Neural progenitor cell (in vitro differentiated cells): Measurements from ENCODE around the gene CXCL17. TPM values are rescaled to one million over a fixed set of nuclear protein-coding genes. Genes with fewer than 3 reads are reported as not detected.
A peak's percentile ranks its signal among the peaks of the same experiment; 100 is the strongest.

ENCODE experiments used
- DNase-seq: peaks from one replicate; pipeline ENCODE4 v3.0.0-alpha.2; 2016; ENCODE audit warnings: low spot score
- H2AFZ ChIP-seq: fragments of 200-600 bp; sonication (generic); replicated peaks from 2 replicates; pipeline ENCODE4 v1.6.1; 2016; ENCODE audit warnings: antibody characterized with exemption
- H3F3A ChIP-seq: fragments of 200-600 bp; sonication (generic); 2 replicates; pipeline ENCODE4 v1.6.1; 2016; ENCODE audit warnings: antibody characterized with exemption, low read depth
- H3K27ac ChIP-seq: fragments of 200-600 bp; sonication (generic); 2 replicates; pipeline ENCODE4 v1.5.1; 2016; ENCODE audit warnings: mild to moderate bottlenecking
- H3K27me3 ChIP-seq: fragments of 200-600 bp; sonication (generic); 2 replicates; pipeline ENCODE4 v1.6.1; 2016; ENCODE audit warnings: mild to moderate bottlenecking, moderate library complexity
- H3K36me3 ChIP-seq: fragments of 200-600 bp; sonication (generic); 2 replicates; pipeline ENCODE4 v1.5.1; 2016
- H3K4me1 ChIP-seq: fragments of 200-600 bp; sonication (generic); 2 replicates; pipeline ENCODE4 v1.6.1; 2016; ENCODE audit warnings: mixed run types
- H3K4me2 ChIP-seq: fragments of 200-600 bp; sonication (generic); 2 replicates; pipeline ENCODE4 v1.6.1; 2016
- H3K4me3 ChIP-seq: fragments of 200-600 bp; sonication (generic); 2 replicates; pipeline ENCODE4 v1.5.1; 2016
- H3K79me2 ChIP-seq: fragments of 200-600 bp; sonication (generic); 2 replicates; pipeline ENCODE4 v1.6.1; 2016; ENCODE audit warnings: low read depth
- H3K9ac ChIP-seq: fragments of 200-600 bp; sonication (generic); 2 replicates; pipeline ENCODE4 v1.6.1; 2016
- H3K9me3 ChIP-seq: fragments of 200-600 bp; sonication (generic); 2 replicates; pipeline ENCODE4 v1.5.1; 2016; ENCODE audit warnings: low read depth
- H4K20me1 ChIP-seq: fragments of 200-600 bp; sonication (generic); 2 replicates; pipeline ENCODE4 v1.6.1; 2016; ENCODE audit warnings: low read depth
- H3K27ac Mint-ChIP-seq: 3 replicates; pipeline ENCODE4 v1.8.0; 2021; ENCODE audit warnings: mixed read lengths
- H3K27me3 Mint-ChIP-seq: 2 replicates; pipeline ENCODE4 v1.8.0; 2022; ENCODE audit warnings: low read depth, mild to moderate bottlenecking, inconsistent platforms, moderate library complexity, mixed read lengths; ENCODE audit not compliant: insufficient read depth
- H3K36me3 Mint-ChIP-seq: 3 replicates; pipeline ENCODE4 v1.8.0; 2021; ENCODE audit warnings: mixed read lengths
- H3K4me1 Mint-ChIP-seq: 3 replicates; pipeline ENCODE4 v1.8.0; 2021; ENCODE audit warnings: mixed read lengths
- H3K4me3 Mint-ChIP-seq: 3 replicates; pipeline ENCODE4 v1.8.0; 2021; ENCODE audit warnings: mild to moderate bottlenecking, moderate library complexity, mixed read lengths
- H3K9me3 Mint-ChIP-seq: 3 replicates; pipeline ENCODE4 v1.8.0; 2020; ENCODE audit warnings: mixed read lengths
- CTCF ChIP-seq: fragments of 200-600 bp; sonication (generic); IDR thresholded peaks from 2 replicates; pipeline ENCODE4 v1.5.1; 2017; ENCODE audit warnings: antibody characterized with exemption, mild to moderate bottlenecking
- EZH2 ChIP-seq: fragments of 200-600 bp; sonication (generic); IDR thresholded peaks from 2 replicates; pipeline ENCODE4 v1.6.1; 2017; ENCODE audit warnings: antibody characterized with exemption, mild to moderate bottlenecking, moderate library complexity
- EZH2phosphoT487 ChIP-seq: fragments of 200-600 bp; sonication (generic); IDR thresholded peaks from 2 replicates; pipeline ENCODE4 v1.6.1; 2017; ENCODE audit warnings: antibody characterized with exemption
- total RNA-seq: library from RNA; depleted of rRNA; stranded (reverse); fragments of >200 nt; gene quantifications from 2 replicates; pipeline ENCODE4 v1.2.3, GENCODE V29; 2015; ENCODE audit warnings: low replicate concordance

Gene CXCL17
- total RNA-seq, 1 donor from 2014 or later, result not detected

GRCh38 chr19:42396381-42397262 is 46.1 kb downstream of the CXCL17 start:
- Mint-ChIP-seq H3K27ac (peak overlapping the region; percentile 96), H3K27me3 (peaks cover 19% of the 10 kb centered on the region), H3K9me3 (no peaks in the 10 kb centered on the region), H3K4me1 (peaks cover 42% of the 10 kb centered on the region), H3K4me3 (peak overlapping the region; percentile 89), H3K36me3 (peaks cover 2% of the 10 kb centered on the region)
- Histone ChIP-seq H3K4me1 (peaks cover 7% of the 10 kb centered on the region), H2AFZ (peak overlapping the region; percentile 78), H3K27me3 (peaks cover 15% of the 10 kb centered on the region), H4K20me1 (peaks cover 11% of the 10 kb centered on the region), H3K4me2 (peak overlapping the region; percentile 96), H3K9me3 (no peaks in the 10 kb centered on the region), H3K4me3 (peak overlapping the region; percentile 74), H3K27ac (no peak overlapping the region), H3F3A (peaks cover 19% of the 10 kb centered on the region), H3K9ac (peak overlapping the region; percentile 71), H3K79me2 (peaks cover 13% of the 10 kb centered on the region), H3K36me3 (no peaks in the 10 kb centered on the region)
- DNase-seq, result peak; percentile 98
- no peak for TF ChIP-seq EZH2
- no peak for TF ChIP-seq EZH2phosphoT487
- no peak for TF ChIP-seq CTCF

GRCh38 chr19:42394751-42395150 is 48.0 kb downstream of the CXCL17 start:
- H3F3A ChIP-seq, result peaks cover 6% of the 10 kb centered on the region
- peaks cover 11% of the 10 kb centered on the region for H3K4me1 ChIP-seq
- H3K27me3 ChIP-seq, result peaks cover 34% of the 10 kb centered on the region
- H3K36me3 ChIP-seq, result no peaks in the 10 kb centered on the region
- H3K9me3 ChIP-seq, result no peaks in the 10 kb centered on the region
- H3K4me3 Mint-ChIP-seq, result peak overlapping the region; percentile 48
- no peak for DNase-seq
- H3K27ac Mint-ChIP-seq, result peak overlapping the region; percentile 35
- H3K27me3 Mint-ChIP-seq, result peaks cover 23% of the 10 kb centered on the region
- H3K4me2 ChIP-seq, result no peak overlapping the region
- no peak overlapping the region for H3K27ac ChIP-seq
- no peaks in the 10 kb centered on the region for H3K9me3 Mint-ChIP-seq
- H3K4me3 ChIP-seq, result no peak overlapping the region
- peaks cover 8% of the 10 kb centered on the region for H4K20me1 ChIP-seq
- H3K79me2 ChIP-seq, result peaks cover 13% of the 10 kb centered on the region
- H3K36me3 Mint-ChIP-seq, result no peaks in the 10 kb centered on the region
- H3K4me1 Mint-ChIP-seq, result peaks cover 32% of the 10 kb centered on the region
- H2AFZ ChIP-seq, result no peak overlapping the region
- no peak for TF ChIP-seq EZH2
- no peak for TF ChIP-seq CTCF
- no peak for TF ChIP-seq EZH2phosphoT487
- H3K9ac ChIP-seq, result no peak overlapping the region

GRCh38 chr19:42392165-42392564 is 50.6 kb downstream of the CXCL17 start:
- Histone ChIP-seq H3K27me3 (peaks cover 52% of the 10 kb centered on the region), H3F3A (peaks cover 4% of the 10 kb centered on the region), H3K9ac (no peak overlapping the region), H3K4me2 (no peak overlapping the region), H4K20me1 (no peaks in the 10 kb centered on the region), H3K4me3 (no peak overlapping the region), H3K79me2 (no peaks in the 10 kb centered on the region), H2AFZ (no peak overlapping the region), H3K36me3 (no peaks in the 10 kb centered on the region), H3K9me3 (no peaks in the 10 kb centered on the region), H3K27ac (no peak overlapping the region), H3K4me1 (peaks cover 5% of the 10 kb centered on the region)
- no peak for DNase-seq
- peaks cover 2% of the 10 kb centered on the region for H3K9me3 Mint-ChIP-seq
- H3K27ac Mint-ChIP-seq, result no peak overlapping the region
- peaks cover 25% of the 10 kb centered on the region for H3K4me1 Mint-ChIP-seq
- no peak overlapping the region for H3K4me3 Mint-ChIP-seq
- peaks cover 23% of the 10 kb centered on the region for H3K27me3 Mint-ChIP-seq
- TF ChIP-seq EZH2 (no peak), EZH2phosphoT487 (no peak), CTCF (no peak)
- no peaks in the 10 kb centered on the region for H3K36me3 Mint-ChIP-seq
